Psoas muscle (tissue), 8 donors: ENCODE results near the gene DOK4. TPM values are rescaled to one million over a fixed set of nuclear protein-coding genes. Genes with fewer than 3 reads are reported as not detected.

Source experiments
- ATAC-seq, 4 donors: fragments of 200-7000 bp; cut with Tn5 transposase; one replicate each; pipeline ENCODE4 v1.9.1; 2020; ENCODE audit warnings: moderate library complexity in 3 of 4, mild to moderate bottlenecking in 2 of 4
- DNase-seq, 2 donors: peaks; one replicate each; pipeline ENCODE4 v3.0.0-alpha.2; 2020
- H3K27ac ChIP-seq: fragments of 200-600 bp; one replicate; pipeline ENCODE4 v1.8.0; 2022
- H3K27me3 ChIP-seq, 3 donors: fragments of 200-600 bp in 1 of 3; one replicate each; pipeline versions ENCODE4 v1.6.1 to v1.8.0; 2013 to 2022; ENCODE audit warnings: low read length in 2 of 3, mild to moderate bottlenecking in 2 of 3, moderate library complexity in 1 of 3; ENCODE audit not compliant: insufficient read depth in 3 of 3
- H3K36me3 ChIP-seq, 2 donors: fragments of 200-600 bp in 1 of 2; one replicate each; pipeline versions ENCODE4 v1.6.1 to v1.8.0; 2013 to 2022; ENCODE audit warnings: low read depth in 1 of 2, mild to moderate bottlenecking in 1 of 2, moderate library complexity in 1 of 2; ENCODE audit not compliant: insufficient read depth in 1 of 2
- H3K4me1 ChIP-seq: fragments of 200-600 bp; one replicate; pipeline ENCODE4 v1.8.0; 2022
- H3K4me3 ChIP-seq: fragments of 200-600 bp; one replicate; pipeline ENCODE4 v1.8.0; 2022; ENCODE audit warnings: mild to moderate bottlenecking
- H3K9me3 ChIP-seq: fragments of 200-600 bp; one replicate; pipeline ENCODE4 v1.8.0; 2022
- whole genome bisulfite sequencing, 3 donors: extraction: QIAGEN DNeasy Blood & Tissue Kit; methylation state at CpG; one replicate each; pipeline versions ENCODE4 v1.1.6 to v1.1.7; 2013; 5-methylcytosine and 5-hydroxymethylcytosine counted together
- intact Hi-C, 2 donors: fragments of 100-400 bp; cut with DNase I; formaldehyde crosslinking; loops; one replicate each; pipeline versions ENCODE4 v1.11.0 to v1.14.2; 2022
- polyA plus RNA-seq, 3 donors: library from polyadenylated mRNA; stranded (reverse); fragments of 200-250 nt; gene quantifications; one replicate each; pipeline ENCODE4 v1.2.3, GENCODE V29; 2013
- total RNA-seq, 4 donors: library from RNA; stranded (reverse); fragmentation: NEBNext Ultra II Directional in 2 of 4; extraction: Animal tissue kit (Norgen Biotek cat#: 25700) in 2 of 4; gene quantifications; one replicate each; pipeline versions ENCODE4 v1.2.1 to v1.2.4, GENCODE V29; 2021 to 2023
- TF ChIP-seq, protein P1 (sequence below): fragments of 200-600 bp; IDR thresholded peaks from one replicate; pipeline ENCODE4 v1.8.0; 2022; ENCODE audit warnings: antibody characterized with exemption
- donor health status: healthy with polysubstance abuse.
- donor health status: DM: no; HTN: no; CAD: no; lungs with moderate emphysema.
- donor health status: Bipolar disorder and iron deficiency.
- donor health status: healthy.
- donor health status: DM: yes; HTN: yes; CAD: no.
- donor health status: DM: no; HTN: no; CAD: no.
- donor health status: DM: no; HTN: no; CAD: no.
- donor health status: DM: yes; HTN: yes; CAD: no.

DOK4 gene
- total and polyA plus RNA-seq, 7 donors, result 1.3 to 4.3 (median 1.9) TPM

DNA sequence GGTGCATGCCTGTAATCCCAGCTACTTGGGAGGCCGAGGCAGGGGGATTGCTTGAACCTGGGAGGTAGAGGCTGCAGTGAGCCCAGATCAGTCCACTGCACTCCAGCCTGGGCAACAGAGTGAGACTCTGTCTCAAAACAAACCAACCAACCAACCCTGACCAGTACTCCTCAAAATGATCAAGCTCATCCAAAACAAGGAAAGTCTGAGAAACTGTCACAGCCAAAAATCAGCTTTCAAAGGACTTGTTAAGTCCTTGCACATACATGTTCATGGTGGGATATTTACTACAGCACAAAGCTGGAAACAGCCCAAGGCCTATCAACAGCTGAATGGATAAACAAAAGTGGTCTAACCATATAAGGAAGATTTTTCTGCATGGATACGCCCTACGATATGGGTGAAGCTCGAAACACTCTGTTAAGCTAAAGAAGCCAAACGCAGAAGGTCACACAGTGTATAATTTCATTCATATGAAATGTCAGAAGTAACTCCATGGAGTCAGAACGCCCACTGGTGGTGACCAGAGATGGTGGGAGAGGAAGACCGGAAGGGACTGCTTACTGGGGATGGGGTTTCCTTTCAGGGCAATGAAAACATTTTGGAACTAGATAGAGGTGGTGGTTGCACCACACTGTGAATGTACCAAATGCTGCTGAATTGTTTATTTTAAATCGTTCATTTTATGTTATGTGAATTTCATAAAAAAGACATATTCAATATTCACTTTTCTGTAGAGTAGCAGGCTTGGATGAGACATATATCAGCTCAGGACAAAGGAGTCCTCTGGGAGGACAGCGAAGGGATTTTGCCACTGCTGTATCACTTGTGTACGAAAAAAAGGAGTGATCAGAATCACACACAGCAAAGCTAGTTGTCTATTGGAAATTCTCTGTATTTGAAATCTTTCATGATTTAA is 64.0 kb downstream of the DOK4 start:
- H3K27me3 ChIP-seq, result no peaks in the 10 kb centered on the region
- no peak overlapping the region for H3K4me3 ChIP-seq
- TF ChIP-seq, protein P1, sequence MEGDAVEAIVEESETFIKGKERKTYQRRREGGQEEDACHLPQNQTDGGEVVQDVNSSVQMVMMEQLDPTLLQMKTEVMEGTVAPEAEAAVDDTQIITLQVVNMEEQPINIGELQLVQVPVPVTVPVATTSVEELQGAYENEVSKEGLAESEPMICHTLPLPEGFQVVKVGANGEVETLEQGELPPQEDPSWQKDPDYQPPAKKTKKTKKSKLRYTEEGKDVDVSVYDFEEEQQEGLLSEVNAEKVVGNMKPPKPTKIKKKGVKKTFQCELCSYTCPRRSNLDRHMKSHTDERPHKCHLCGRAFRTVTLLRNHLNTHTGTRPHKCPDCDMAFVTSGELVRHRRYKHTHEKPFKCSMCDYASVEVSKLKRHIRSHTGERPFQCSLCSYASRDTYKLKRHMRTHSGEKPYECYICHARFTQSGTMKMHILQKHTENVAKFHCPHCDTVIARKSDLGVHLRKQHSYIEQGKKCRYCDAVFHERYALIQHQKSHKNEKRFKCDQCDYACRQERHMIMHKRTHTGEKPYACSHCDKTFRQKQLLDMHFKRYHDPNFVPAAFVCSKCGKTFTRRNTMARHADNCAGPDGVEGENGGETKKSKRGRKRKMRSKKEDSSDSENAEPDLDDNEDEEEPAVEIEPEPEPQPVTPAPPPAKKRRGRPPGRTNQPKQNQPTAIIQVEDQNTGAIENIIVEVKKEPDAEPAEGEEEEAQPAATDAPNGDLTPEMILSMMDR, result peak; percentile 48
- intact Hi-C loops, result no loop called here
- WGBS, 3 donors, result 42 to 51% (median 44%) methylated on average over 10 of the region's 10 CpGs
- no peak overlapping the region for H3K27ac ChIP-seq
- peaks cover 14% of the 10 kb centered on the region for H3K4me1 ChIP-seq
- DNase-seq (no peak), ATAC-seq (peak in 2 of 4 donors; percentile 46 to 52)
- peaks cover 0 to 9% of the 10 kb centered on the region in 2 donors for H3K36me3 ChIP-seq
- H3K9me3 ChIP-seq, result no peaks in the 10 kb centered on the region

Other genes with a start within 250 kb of the DOK4 start
- gene ARL2BP, start 241.2 kb downstream of the DOK4 start, total RNA-seq, result 10 to 100 TPM; 25.2 to 39.9 (median 29.2) TPM
- gene ARL2BP, start 241.2 kb downstream of the DOK4 start, polyA plus RNA-seq, result 10 to 100 TPM; 47.9 to 88.3 (median 53.3) TPM
- 1 to 10 TPM in 3 of 4 donors, under 1 TPM in 1; 0.39 to 2.4 (median 1.4) TPM for gene PLLP, start 201.8 kb downstream of the DOK4 start, total RNA-seq
- 1 to 10 TPM; 2.0 to 3.1 (median 2.7) TPM for gene PLLP, start 201.8 kb downstream of the DOK4 start, polyA plus RNA-seq
- under 1 TPM in 1 of 4 donors, not detected in 3; 0.12 TPM for gene CCL22, start 127.7 kb downstream of the DOK4 start, total RNA-seq
- gene CCL22, start 127.7 kb downstream of the DOK4 start, polyA plus RNA-seq, result under 1 TPM in 1 of 3 donors, not detected in 2; 0.04 TPM
- gene CX3CL1, start 114.0 kb downstream of the DOK4 start, total RNA-seq, result 10 to 100 TPM in 2 of 4 donors, 1 to 10 TPM in 2; 3.8 to 13.5 (median 9.1) TPM
- 1 to 10 TPM; 3.3 to 6.2 (median 4.5) TPM for gene CX3CL1, start 114.0 kb downstream of the DOK4 start, polyA plus RNA-seq
- gene CCL17, start 81.7 kb downstream of the DOK4 start, total RNA-seq, result not detected
- under 1 TPM in 1 of 3 donors, not detected in 2; 0.20 TPM for gene CCL17, start 81.7 kb downstream of the DOK4 start, polyA plus RNA-seq
- 10 to 100 TPM; 31.8 to 78.3 (median 50.8) TPM for gene CIAPIN1, start 39.1 kb downstream of the DOK4 start, total RNA-seq
- 10 to 100 TPM; 41.7 to 76.6 (median 59.7) TPM for gene CIAPIN1, start 39.1 kb downstream of the DOK4 start, polyA plus RNA-seq
- gene COQ9, start 39.0 kb downstream of the DOK4 start, total RNA-seq, result 100 to 1,000 TPM; 131 to 184 (median 152) TPM
- 100 to 1,000 TPM in 2 of 3 donors, 10 to 100 TPM in 1; 85.0 to 169 (median 149) TPM for gene COQ9, start 39.0 kb downstream of the DOK4 start, polyA plus RNA-seq
- gene POLR2C, start 23.8 kb downstream of the DOK4 start, total RNA-seq, result 10 to 100 TPM; 48.7 to 60.1 (median 53.1) TPM
- gene POLR2C, start 23.8 kb downstream of the DOK4 start, polyA plus RNA-seq, result 10 to 100 TPM; 45.1 to 97.1 (median 61.7) TPM
- 1 to 10 TPM; 1.2 to 2.4 (median 1.9) TPM for gene CCDC102A, start 50.1 kb upstream of the DOK4 start, total RNA-seq
- 1 to 10 TPM in 2 of 3 donors, under 1 TPM in 1; 0.95 to 2.1 (median 1.2) TPM for gene CCDC102A, start 50.1 kb upstream of the DOK4 start, polyA plus RNA-seq
- under 1 TPM in 3 of 4 donors, not detected in 1; 0.11 to 0.37 (median 0.19) TPM for gene ADGRG5, start 56.1 kb upstream of the DOK4 start, total RNA-seq
- gene ADGRG5, start 56.1 kb upstream of the DOK4 start, polyA plus RNA-seq, result under 1 TPM in 1 of 3 donors, not detected in 2; 0.05 TPM
- gene ADGRG1, start 142.1 kb upstream of the DOK4 start, total RNA-seq, result 10 to 100 TPM; 14.2 to 19.4 (median 15.7) TPM
- gene ADGRG1, start 142.1 kb upstream of the DOK4 start, polyA plus RNA-seq, result 10 to 100 TPM in 1 of 3 donors, 1 to 10 TPM in 2; 5.3 to 10.4 (median 7.4) TPM
- gene ADGRG3, start 181.8 kb upstream of the DOK4 start, total RNA-seq, result under 1 TPM; 0.19 to 0.57 (median 0.31) TPM
- gene ADGRG3, start 181.8 kb upstream of the DOK4 start, polyA plus RNA-seq, result under 1 TPM; 0.16 to 0.37 (median 0.31) TPM
- gene DRC7, start 208.3 kb upstream of the DOK4 start, total RNA-seq, result not detected
- gene DRC7, start 208.3 kb upstream of the DOK4 start, polyA plus RNA-seq, result not detected
- gene KATNB1, start 249.3 kb upstream of the DOK4 start, total RNA-seq, result 10 to 100 TPM in 1 of 4 donors, 1 to 10 TPM in 3; 6.3 to 13.3 (median 8.6) TPM
- gene KATNB1, start 249.3 kb upstream of the DOK4 start, polyA plus RNA-seq, result 10 to 100 TPM in 1 of 3 donors, 1 to 10 TPM in 2; 9.2 to 15.6 (median 9.5) TPM